ENCODE measurements around the gene DDX41.

The DDX41 gene

GRCh38 chr5:177468685-177469628 lies 47.8 kb downstream of the DDX41 start:
- peak; percentile 81 for DNase-seq (ENCODE audit: low spot score)

- no peak for DNase-seq (ENCODE audit: low spot score)
Measured at GRCh38 chr5:177468329-177468684, 48.5 kb downstream of the DDX41 start.

GRCh38 chr5:177467436-177467835 lies 49.3 kb downstream of the DDX41 start:
- no peak for DNase-seq (ENCODE audit: low spot score)

- DNase-seq (ENCODE audit: low spot score) = no peak
Measured at GRCh38 chr5:177466861-177467260, 49.9 kb downstream of the DDX41 start.

DNA sequence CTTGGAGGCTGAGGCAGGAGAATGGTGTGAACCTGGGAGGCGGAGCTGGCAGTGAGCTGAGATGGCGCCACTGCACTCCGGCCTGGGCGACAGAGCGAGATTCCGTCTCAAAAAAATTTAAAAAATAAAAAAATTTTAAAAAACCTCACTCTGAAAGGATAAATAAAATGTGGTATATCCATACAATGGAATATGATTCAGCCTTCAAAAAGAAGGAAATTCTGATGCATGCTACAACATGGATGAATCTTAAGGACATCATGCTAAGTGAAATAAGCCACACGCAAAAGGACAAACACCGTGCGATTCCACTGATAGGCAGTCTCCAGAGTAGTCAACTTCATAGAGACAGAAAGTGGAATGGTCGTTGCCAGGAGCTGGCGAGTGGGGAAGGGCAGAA lies 51.7 kb downstream of the DDX41 start:
- no peak for DNase-seq (ENCODE audit: low spot score)

GRCh38 chr5:177462021-177462670 lies 54.6 kb downstream of the DDX41 start:
- DNase-seq (ENCODE audit: low spot score) = no peak
